GM18867 (cell line): Measurements from ENCODE around the gene RPRM.
"Not testable (repeated sequence)": the region's sequence is repeated elsewhere in the genome, so short reads cannot be mapped to it uniquely, and the experiment has no call there.

Experiments
- ATAC-seq: cut with Tn5 transposase; IDR thresholded peaks from one replicate; pipeline ENCODE4 v1.9.1; 2021; ENCODE audit warnings: mild to moderate bottlenecking, moderate library complexity; ENCODE audit not compliant: unreplicated experiment

Gene RPRM

GRCh38 chr2:153478289-153479261 lies at the start of gene RPRM:
RPRM (minus strand) TSS chr2:153478762; CDS start chr2:153478565, 197 bp downstream.
- ATAC-seq, result peak; percentile 85

DNA sequence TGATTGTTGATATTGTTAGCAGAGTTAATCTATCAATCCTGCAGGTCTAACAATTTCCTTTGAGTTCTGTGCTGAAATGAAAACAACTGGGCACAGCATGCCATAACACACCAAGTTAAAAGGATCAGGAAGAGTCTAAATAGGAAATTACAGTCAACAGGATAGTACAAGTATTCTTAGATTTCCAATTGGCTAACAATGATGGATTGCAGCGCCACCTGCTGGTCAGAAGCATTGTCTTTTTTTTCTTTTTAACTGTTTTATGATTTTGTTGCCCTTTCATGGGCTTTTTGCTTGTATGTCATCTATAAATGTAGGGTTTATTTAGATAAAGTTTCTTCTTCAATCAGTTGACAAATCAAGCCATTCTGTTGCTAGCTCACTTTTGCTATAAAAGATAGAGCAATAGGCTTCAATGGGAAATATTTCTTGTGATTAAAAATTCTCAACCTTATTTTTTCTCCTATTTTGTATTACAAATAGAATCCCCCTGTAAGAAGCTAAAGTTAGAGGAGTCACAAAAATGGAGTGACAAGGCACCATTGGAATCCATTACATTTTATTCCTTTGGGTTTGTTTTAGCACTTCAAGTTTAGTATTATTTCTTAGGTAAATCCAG lies 40.8 kb upstream of the RPRM start:
- no peak for ATAC-seq

DNA sequence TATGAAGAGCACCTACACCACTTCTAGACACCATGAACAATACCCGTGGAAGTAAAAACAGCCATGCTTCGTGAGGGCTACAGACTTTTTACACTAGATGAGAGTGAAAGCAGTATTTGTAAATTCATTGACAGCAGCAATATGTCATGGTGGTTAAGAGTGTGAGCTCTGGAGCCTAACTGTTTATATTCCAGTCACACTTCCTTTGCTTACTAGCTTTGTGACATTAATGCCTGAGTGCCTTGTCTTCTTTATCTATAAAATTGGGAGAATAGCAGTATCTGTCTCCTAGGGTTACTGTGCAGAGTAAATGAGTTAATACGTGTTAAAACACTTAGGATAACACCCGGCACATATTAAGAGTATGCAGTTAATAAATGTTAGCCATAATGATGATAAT lies 33.8 kb upstream of the RPRM start:
- no peak for ATAC-seq

DNA sequence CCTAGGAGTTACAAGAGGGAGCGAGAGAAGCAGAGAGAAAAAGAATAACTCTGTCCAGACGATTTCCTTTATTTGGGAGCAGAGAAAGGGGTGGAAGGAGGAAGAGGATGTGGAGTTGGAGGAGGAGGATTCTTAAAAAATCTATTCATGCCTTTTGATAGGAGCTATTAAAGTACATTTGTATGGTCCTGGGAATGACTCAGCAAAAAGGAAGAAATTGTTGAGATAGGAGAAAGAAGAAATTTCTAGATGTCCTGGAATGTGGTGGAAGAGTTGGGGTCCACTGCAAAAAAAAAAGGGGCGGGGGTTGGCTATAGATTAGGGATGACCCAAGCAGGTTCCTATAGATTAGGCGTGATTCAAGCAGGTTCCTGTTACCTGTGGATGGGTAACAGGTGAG lies 32.4 kb upstream of the RPRM start:
- ATAC-seq, result no peak

DNA sequence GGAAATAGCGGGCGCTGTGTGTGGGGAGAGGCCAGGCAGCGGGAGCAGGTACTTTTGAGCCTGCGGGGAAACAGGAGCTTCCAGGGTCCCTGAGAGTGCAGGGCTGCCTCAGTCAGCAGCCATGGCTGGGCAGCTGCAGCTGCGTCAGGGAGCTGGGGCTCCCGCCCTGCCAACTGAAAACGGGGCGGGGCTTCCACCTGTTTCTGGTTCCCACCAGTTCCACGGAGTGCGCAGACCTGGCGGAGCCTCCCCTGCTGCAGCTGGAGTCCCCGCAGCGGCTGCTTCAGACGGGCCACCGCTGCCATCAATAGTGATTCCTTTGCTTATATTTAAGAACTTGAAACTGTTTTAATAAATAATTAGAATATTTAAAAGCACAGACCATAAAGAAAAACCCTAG lies 30.6 kb upstream of the RPRM start:
- no peak for ATAC-seq

DNA sequence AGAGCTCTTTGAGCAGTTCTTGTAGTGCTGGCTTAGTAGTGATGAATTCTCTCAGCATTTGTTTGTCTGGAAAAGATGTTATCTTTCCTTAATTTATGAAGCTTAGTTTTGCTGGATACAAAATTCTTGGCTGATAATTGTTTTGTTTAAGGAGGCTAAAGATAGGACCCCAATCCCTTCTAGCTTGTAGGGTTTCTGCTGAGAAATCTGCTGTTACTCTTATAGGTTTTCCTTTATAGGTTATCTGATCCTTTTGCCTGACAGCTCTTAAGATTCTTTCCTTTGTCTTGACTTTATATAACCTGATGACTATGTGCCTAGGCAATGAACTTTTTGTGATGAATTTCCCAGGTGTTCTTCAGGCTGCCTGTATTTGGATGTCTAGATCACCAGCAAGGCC lies 27.9 kb upstream of the RPRM start:
- not testable (repeated sequence) for ATAC-seq

DNA sequence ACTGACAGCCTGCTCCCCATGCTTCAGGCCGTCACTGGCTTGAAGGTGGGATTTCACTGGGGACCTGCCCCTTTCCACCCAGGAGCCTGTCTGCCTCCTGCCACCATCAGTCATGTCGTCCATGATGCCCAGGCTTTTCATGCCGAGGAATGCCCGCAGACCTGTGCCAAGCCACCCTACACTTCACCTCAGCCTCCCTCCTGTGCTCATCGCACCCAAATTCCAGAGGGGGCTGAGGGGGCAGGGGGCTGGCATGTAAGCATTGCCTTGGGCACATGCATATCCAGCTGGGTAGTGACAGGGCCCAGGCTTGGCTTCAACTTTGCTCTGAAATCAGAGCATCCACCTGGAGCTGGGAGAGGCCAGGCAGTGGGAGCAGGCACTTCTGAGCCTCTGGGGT lies 20.9 kb upstream of the RPRM start:
- ATAC-seq, result no peak

GRCh38 chr2:153497938-153498629 lies 19.5 kb upstream of the RPRM start:
- ATAC-seq, result no peak

- ATAC-seq, result no peak
Observed at GRCh38 chr2:153495725-153496124, 17.2 kb upstream of the RPRM start.

GRCh38 chr2:153488072-153488471 lies 9.5 kb upstream of the RPRM start:
- peak; percentile 43 for ATAC-seq

- no peak for ATAC-seq
Observed at GRCh38 chr2:153487448-153487847, 8.9 kb upstream of the RPRM start.

GRCh38 chr2:153479573-153479972 lies 1.0 kb upstream of the RPRM start:
- ATAC-seq, result no peak

GRCh38 chr2:153477636-153478288 lies 800 bp downstream of the RPRM start:
- ATAC-seq, result no peak

- no peak for ATAC-seq
Observed at GRCh38 chr2:153476816-153477635, 1.5 kb downstream of the RPRM start.

GRCh38 chr2:153476491-153476815 lies 2.1 kb downstream of the RPRM start:
- ATAC-seq, result no peak

GRCh38 chr2:153474876-153475435 lies 3.6 kb downstream of the RPRM start:
- no peak for ATAC-seq

GRCh38 chr2:153474407-153474806 lies 4.2 kb downstream of the RPRM start:
- ATAC-seq, result no peak

DNA sequence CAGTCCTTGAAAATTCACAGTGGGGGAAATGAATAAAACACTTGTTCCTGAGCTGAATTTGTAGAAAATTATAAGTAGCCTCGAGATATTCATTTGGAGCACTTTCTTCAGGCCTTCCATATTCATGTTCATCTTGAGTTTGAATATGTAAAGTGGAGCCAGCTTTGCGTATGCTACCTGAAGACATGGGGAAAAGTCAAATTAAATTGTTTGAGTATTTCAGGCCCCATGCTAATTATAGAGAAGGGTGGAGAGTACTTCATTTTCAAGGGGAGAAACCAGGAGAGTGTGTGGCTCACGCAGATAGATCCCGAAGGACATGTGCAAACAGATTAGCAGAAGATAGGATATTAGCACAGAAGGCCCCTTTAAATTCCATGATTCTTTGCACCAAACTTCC lies 7.7 kb downstream of the RPRM start:
- ATAC-seq, result no peak

GRCh38 chr2:153464395-153464794 lies 14.2 kb downstream of the RPRM start:
- no peak for ATAC-seq

GRCh38 chr2:153462338-153462859 lies 16.2 kb downstream of the RPRM start:
- ATAC-seq, result no peak
